OCI-LY1 (cell line): Measurements from ENCODE around the gene SPATA13.

Source experiments
- H2AFZ ChIP-seq: fragments of 200-600 bp; sonication (generic), shearing (Covaris generic); 2 replicates; pipeline ENCODE4 v1.6.0; 2014; ENCODE audit warnings: antibody characterized with exemption, mild to moderate bottlenecking, low read length
- H3F3A ChIP-seq: fragments of 200-600 bp; sonication (generic), shearing (Covaris generic); 2 replicates; pipeline ENCODE4 v1.6.0; 2014; ENCODE audit warnings: mild to moderate bottlenecking, antibody characterized with exemption, low read length, moderate library complexity; ENCODE audit not compliant: insufficient read depth
- H3K27ac ChIP-seq: fragments of 200-600 bp; sonication (generic); 2 replicates; pipeline ENCODE4 v1.5.1; 2014; ENCODE audit warnings: low read length, mixed run types, mild to moderate bottlenecking, low read depth; ENCODE audit not compliant: poor library complexity, severe bottlenecking
- H3K27me3 ChIP-seq: fragments of 200-600 bp; sonication (generic); 2 replicates; pipeline ENCODE4 v1.6.0; 2014; ENCODE audit warnings: antibody characterized with exemption, mild to moderate bottlenecking, low read length, moderate library complexity; ENCODE audit not compliant: insufficient read depth
- H3K36me3 ChIP-seq: fragments of 200-600 bp; sonication (generic); 2 replicates; pipeline ENCODE4 v1.6.1; 2014; ENCODE audit warnings: mild to moderate bottlenecking, antibody characterized with exemption, low read length, moderate library complexity, mixed read lengths; ENCODE audit not compliant: insufficient read depth
- H3K4me1 ChIP-seq: fragments of 200-600 bp; sonication (generic); 2 replicates; pipeline ENCODE4 v1.5.1; 2014; ENCODE audit warnings: mild to moderate bottlenecking, low read length, moderate library complexity; ENCODE audit not compliant: insufficient read depth, severe bottlenecking
- H3K4me2 ChIP-seq: fragments of 200-600 bp; sonication (generic), shearing (Covaris generic); 2 replicates; pipeline ENCODE4 v1.6.1; 2014; ENCODE audit warnings: low read length
- H3K4me3 ChIP-seq: fragments of 200-600 bp; sonication (generic); 2 replicates; pipeline ENCODE4 v1.5.1; 2014; ENCODE audit warnings: low read length, low read depth, mild to moderate bottlenecking, mixed read lengths; ENCODE audit not compliant: poor library complexity, severe bottlenecking
- H3K79me2 ChIP-seq: fragments of 200-600 bp; shearing (Covaris generic); 2 replicates; pipeline ENCODE4 v1.6.1; 2016; ENCODE audit warnings: mixed run types, low read length, mixed read lengths; ENCODE audit not compliant: insufficient read depth
- H3K9ac ChIP-seq: fragments of 200-600 bp; sonication (generic), shearing (Covaris generic); 2 replicates; pipeline ENCODE4 v1.6.1; 2014; ENCODE audit warnings: mild to moderate bottlenecking, low read length, mixed read lengths
- H3K9me2 ChIP-seq: fragments of 200-600 bp; sonication (generic), shearing (Covaris generic); 2 replicates; pipeline ENCODE4 v1.6.1; 2014; ENCODE audit warnings: low read depth, mild to moderate bottlenecking, low read length, mixed read lengths
- H3K9me3 ChIP-seq: fragments of 200-600 bp; shearing (Covaris generic); 2 replicates; pipeline ENCODE4 v1.6.1; 2014; ENCODE audit warnings: low read length, mixed read lengths
- H4K20me1 ChIP-seq: fragments of 200-600 bp; sonication (generic), shearing (Covaris generic); 2 replicates; pipeline ENCODE4 v1.6.0; 2016; ENCODE audit warnings: mild to moderate bottlenecking, low read length; ENCODE audit not compliant: insufficient read depth
- CTCF ChIP-seq: fragments of 200-600 bp; sonication (generic), shearing (Covaris generic); IDR thresholded peaks from 2 replicates; pipeline ENCODE4 v1.5.1; 2017; ENCODE audit warnings: mild to moderate bottlenecking, antibody characterized with exemption, low read length, moderate library complexity, mixed read lengths
- EZH2 ChIP-seq: fragments of 200-600 bp; sonication (generic), shearing (Covaris generic); IDR thresholded peaks from 2 replicates; pipeline ENCODE4 v1.8.0; 2017; ENCODE audit warnings: borderline replicate concordance, mixed run types, mild to moderate bottlenecking, antibody characterized with exemption, low read length, moderate library complexity, mixed read lengths

SPATA13 gene

DNA sequence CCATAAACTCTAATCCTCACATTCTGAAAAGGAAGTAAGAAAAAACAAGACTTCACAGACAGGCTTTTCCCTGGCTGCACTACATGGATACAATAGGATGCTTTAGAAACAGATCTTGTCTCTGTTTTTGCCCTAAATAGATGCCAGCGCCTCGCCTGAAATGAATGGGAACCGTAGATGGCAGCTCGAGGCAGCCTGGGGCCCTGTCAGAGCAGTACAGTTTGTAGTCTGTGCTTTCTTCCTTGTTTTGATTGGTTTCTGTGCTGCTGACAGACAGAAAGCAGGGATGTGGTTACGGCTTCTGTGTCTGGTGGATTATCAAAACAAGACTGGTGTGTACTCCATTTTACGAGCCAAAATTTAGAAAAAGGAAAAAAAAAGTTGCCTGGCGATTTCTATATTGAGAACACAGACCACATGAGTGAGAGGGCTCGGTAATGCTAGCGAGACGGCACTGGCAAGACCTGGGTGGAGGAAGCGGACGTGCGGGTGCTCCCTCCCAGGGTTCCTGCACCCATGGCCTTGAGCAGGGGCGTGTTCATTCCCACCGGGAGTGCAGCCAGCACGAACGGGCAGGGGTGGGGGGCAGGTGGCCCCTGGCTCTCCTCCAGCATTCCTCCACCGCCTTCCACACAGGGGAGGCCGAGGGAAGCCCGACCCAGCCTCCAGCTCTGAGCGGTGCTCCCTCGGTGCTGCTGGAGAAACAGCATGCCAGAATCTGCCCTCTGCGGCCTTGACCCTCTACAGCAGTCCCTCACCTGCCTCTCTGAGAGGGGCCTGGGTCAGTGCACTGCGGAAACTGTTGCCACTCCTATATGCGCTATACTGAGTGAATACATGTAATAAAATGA is 111.3 kb downstream of the SPATA13 start:
- no peak overlapping the region for H3K4me2 ChIP-seq

DNA sequence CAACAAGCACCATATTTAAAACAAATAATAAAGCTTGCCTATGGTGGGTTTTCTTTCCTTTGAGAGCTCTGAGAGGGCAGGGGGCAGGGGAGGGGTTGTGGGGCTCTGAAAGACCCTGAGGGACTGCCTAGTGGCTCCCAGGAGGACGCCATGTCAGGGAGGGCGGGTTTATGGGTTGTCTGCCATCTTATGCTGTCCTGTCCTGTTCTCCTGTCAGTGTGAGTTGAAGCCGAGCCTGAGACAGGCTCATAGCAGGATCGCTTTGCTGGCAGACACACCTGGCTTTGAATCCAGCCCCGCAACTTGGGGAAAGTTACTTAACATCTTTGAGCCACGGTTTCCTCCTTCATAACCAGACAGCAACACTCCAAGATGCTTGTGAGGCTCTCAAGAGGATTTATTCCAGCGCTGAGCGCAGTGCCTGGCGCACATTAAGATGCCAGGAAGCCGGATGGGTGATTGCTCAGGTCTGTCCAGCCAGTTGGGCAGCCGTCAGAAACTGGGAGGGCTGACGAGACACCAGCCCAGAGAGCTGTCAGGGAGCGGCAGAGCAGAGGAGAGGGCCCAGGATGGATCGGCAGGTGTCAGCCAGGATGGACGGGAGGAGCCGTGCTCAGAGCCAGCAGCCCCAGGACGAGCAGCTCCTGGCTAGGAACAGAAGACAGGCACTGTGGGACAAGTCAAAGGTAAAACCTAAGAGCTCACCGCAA is 112.1 kb downstream of the SPATA13 start:
- Histone ChIP-seq H3K9me2 (no peaks in the 10 kb centered on the region), H3K27me3 (no peaks in the 10 kb centered on the region), H3K79me2 (no peaks in the 10 kb centered on the region), H3F3A (no peaks in the 10 kb centered on the region), H4K20me1 (no peaks in the 10 kb centered on the region), H3K4me3 (no peak overlapping the region), H3K9ac (no peak overlapping the region), H2AFZ (no peak overlapping the region), H3K4me1 (no peaks in the 10 kb centered on the region), H3K36me3 (no peaks in the 10 kb centered on the region), H3K27ac (no peak overlapping the region), H3K9me3 (no peaks in the 10 kb centered on the region), H3K4me2 (no peak overlapping the region)
- TF ChIP-seq EZH2 (no peak), CTCF (no peak)

More for the DNA sequence above, 111.3 kb downstream of the SPATA13 start:
- Histone ChIP-seq H2AFZ (no peak overlapping the region), H3K9ac (no peak overlapping the region), H3K27ac (no peak overlapping the region), H3K79me2 (no peaks in the 10 kb centered on the region), H4K20me1 (no peaks in the 10 kb centered on the region), H3K9me2 (no peaks in the 10 kb centered on the region), H3K4me3 (no peak overlapping the region), H3K9me3 (no peaks in the 10 kb centered on the region), H3K27me3 (no peaks in the 10 kb centered on the region), H3K4me1 (no peaks in the 10 kb centered on the region), H3F3A (no peaks in the 10 kb centered on the region), H3K36me3 (no peaks in the 10 kb centered on the region)
- no peak for TF ChIP-seq CTCF
- no peak for TF ChIP-seq EZH2

DNA sequence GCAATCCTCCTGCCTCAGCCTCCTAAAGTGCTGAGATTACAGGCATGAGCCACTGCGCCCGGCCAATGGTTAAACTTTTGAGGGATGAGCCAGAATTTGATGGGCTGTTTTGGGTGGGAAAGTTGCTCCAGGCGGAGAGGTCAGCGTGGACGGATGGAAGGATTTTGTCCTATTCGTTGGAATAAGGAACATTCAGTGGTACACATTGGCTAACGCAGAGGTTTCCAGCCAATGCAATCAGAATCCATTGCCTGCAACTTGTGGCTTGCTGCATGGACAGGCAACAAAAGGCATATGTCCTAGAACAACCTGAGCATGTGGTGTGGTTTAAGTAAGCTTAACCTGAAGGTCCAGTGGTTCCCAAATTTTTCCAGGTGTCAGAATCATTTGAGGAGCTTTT is 113.4 kb downstream of the SPATA13 start:
- H3K36me3 ChIP-seq = no peaks in the 10 kb centered on the region
- no peak overlapping the region for H3K27ac ChIP-seq
- no peak overlapping the region for H3K9ac ChIP-seq
- H3K9me3 ChIP-seq = no peaks in the 10 kb centered on the region
- TF ChIP-seq EZH2 = no peak
- no peak overlapping the region for H3K4me3 ChIP-seq
- no peaks in the 10 kb centered on the region for H3K27me3 ChIP-seq
- H3K79me2 ChIP-seq = no peaks in the 10 kb centered on the region
- H3K4me1 ChIP-seq = no peaks in the 10 kb centered on the region
- no peaks in the 10 kb centered on the region for H3F3A ChIP-seq
- no peaks in the 10 kb centered on the region for H4K20me1 ChIP-seq
- no peaks in the 10 kb centered on the region for H3K9me2 ChIP-seq
- no peak overlapping the region for H2AFZ ChIP-seq
- no peak overlapping the region for H3K4me2 ChIP-seq
